ENCODE data around the gene CDC42EP5.

DNA sequence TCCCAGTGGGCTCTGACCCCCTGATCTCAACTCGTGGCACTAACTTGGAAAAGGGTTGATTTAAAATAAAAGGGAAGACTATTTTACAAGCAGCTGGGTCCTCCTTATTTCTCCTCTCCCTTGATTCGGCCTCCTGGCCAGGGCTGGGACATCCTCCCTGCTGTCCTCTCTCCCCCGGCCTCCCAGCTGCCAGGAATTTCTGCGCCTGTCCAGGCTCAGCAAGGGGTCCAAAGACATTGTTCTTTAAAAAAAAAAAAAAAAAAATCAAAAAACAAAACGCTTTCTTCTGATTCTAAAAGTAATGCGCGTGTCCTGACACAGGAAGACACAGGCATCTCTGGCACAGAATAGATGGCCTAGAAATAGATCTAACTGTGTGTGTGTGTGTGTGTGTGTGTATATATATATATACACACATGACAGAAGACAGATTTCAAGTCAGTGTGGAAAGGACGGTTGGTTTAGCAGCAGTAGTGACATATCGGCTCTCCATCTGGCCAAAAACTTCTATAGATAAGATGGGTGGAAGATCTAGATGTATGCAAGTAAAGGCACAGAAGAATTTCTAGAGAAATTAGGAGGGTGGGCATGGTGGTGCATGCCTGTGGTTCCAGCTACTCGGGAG, 36.4 kb downstream of the CDC42EP5 start:
- TF ChIP-seq SIN3A (IDR thresholded peaks at IDR 0.05; ENCODE audit: borderline replicate concordance, insufficient read depth, low read length): no peak
- no peak for TF ChIP-seq POLR2AphosphoS5 (IDR thresholded peaks at IDR 0.05; ENCODE audit: low read depth, low read length)
- no peak for TF ChIP-seq REST (IDR thresholded peaks at IDR 0.05; ENCODE audit: insufficient read depth in 1 of 2, low read depth in 2 of 2, low read length in 2 of 2)
- no peak for TF ChIP-seq TAF1 (IDR thresholded peaks at IDR 0.05; ENCODE audit: borderline replicate concordance, insufficient read depth, low read length)
